NCI-H2081 (cell line): Measurements from ENCODE around the gene FGF12.

Experiments
- DNase-seq, 2 experiments: peaks; one replicate each; lab custom pipeline; 2025; lab: John Stamatoyannopoulos, UW

Gene FGF12

GRCh38 chr3:192339214-192339613, 388.1 kb downstream of the FGF12 start:
- DNase-seq, result no peak

- DNase-seq, result no peak
These were observed 391.1 kb downstream of the FGF12 start for GRCh38 chr3:192336286-192336685.

- DNase-seq, result no peak
These were observed 394.7 kb downstream of the FGF12 start for GRCh38 chr3:192332386-192333291.

- DNase-seq, result no peak
These were observed 395.5 kb downstream of the FGF12 start for GRCh38 chr3:192331749-192332385.

GRCh38 chr3:192326656-192327055, 400.7 kb downstream of the FGF12 start:
- DNase-seq, result no peak

- no peak for DNase-seq
These were observed 409.8 kb downstream of the FGF12 start for GRCh38 chr3:192317564-192317963.

GRCh38 chr3:192313605-192314004, 413.7 kb downstream of the FGF12 start:
- no peak for DNase-seq

GRCh38 chr3:192307631-192308030, 419.7 kb downstream of the FGF12 start:
- DNase-seq, result no peak

GRCh38 chr3:192303235-192303634, 424.1 kb downstream of the FGF12 start:
- DNase-seq, result peak in 1 of 2 experiments; percentile 25

- no peak for DNase-seq
These were observed 424.6 kb downstream of the FGF12 start for GRCh38 chr3:192302721-192303120.

GRCh38 chr3:192299921-192300320, 427.4 kb downstream of the FGF12 start:
- no peak for DNase-seq

- DNase-seq, result no peak
These were observed 430.5 kb downstream of the FGF12 start for GRCh38 chr3:192296845-192297244.

GRCh38 chr3:192284443-192285072, 442.8 kb downstream of the FGF12 start:
- DNase-seq, result no peak

- no peak for DNase-seq
These were observed 446.0 kb downstream of the FGF12 start for GRCh38 chr3:192281207-192281880.

GRCh38 chr3:192279664-192280063, 447.7 kb downstream of the FGF12 start:
- no peak for DNase-seq

- no peak for DNase-seq
These were observed 449.9 kb downstream of the FGF12 start for GRCh38 chr3:192277477-192277876.

- no peak for DNase-seq
These were observed 451.5 kb downstream of the FGF12 start for GRCh38 chr3:192275741-192276355.

GRCh38 chr3:192273697-192274010, 453.7 kb downstream of the FGF12 start:
- no peak for DNase-seq

GRCh38 chr3:192273001-192273696, 454.2 kb downstream of the FGF12 start:
- DNase-seq, result no peak

- DNase-seq, result no peak
These were observed 465.3 kb downstream of the FGF12 start for GRCh38 chr3:192262001-192262400.

GRCh38 chr3:192261135-192261534, 466.2 kb downstream of the FGF12 start:
- no peak for DNase-seq
